22Rv1 (cell line): Measurements from ENCODE around the gene CEP57.

ENCODE experiments used
- ZFX ChIP-seq: fragments of 450-650 bp; IDR thresholded peaks from 2 replicates; pipeline ENCODE4 v1.6.1; 2017; ENCODE audit warnings: antibody characterized with exemption, borderline replicate concordance
- TF ChIP-seq, protein P1 (sequence below): fragments of 450-650 bp; IDR thresholded peaks from 2 replicates; pipeline ENCODE4 v1.5.1; 2017; ENCODE audit warnings: mild to moderate bottlenecking

DNA sequence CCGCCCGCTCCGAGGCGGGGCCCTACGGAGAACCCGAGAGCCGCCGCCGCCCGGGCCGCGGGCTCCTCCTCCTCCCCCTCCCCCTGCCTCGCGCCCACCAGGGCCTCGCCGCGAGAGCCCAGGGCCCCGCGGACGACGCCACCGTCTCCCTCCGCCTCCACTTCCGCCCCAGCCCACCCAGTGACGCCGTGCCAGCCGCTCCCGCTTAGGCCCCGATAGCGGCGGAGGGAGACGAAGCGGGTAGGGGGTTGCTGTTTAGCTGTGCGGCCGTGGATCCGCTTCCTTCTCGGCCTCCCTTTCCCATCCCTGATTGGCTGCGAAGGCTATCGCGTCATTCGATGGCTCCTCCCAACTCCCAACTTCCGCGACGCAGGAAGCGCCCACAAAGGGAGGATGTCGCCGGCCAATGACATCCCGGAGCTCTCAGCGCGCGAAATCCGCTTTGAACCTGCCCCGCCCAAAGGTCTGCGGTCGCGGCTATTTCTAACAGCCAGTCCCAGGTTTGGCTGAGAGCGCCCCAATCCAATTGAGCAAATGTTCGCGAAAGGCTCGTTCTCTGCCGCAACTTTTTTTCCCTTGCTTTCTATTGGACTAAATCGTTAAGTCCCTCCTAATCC lies 684 bp upstream of the CEP57 start, which contains the start of gene FAM76B:
- TF ChIP-seq, protein P1, sequence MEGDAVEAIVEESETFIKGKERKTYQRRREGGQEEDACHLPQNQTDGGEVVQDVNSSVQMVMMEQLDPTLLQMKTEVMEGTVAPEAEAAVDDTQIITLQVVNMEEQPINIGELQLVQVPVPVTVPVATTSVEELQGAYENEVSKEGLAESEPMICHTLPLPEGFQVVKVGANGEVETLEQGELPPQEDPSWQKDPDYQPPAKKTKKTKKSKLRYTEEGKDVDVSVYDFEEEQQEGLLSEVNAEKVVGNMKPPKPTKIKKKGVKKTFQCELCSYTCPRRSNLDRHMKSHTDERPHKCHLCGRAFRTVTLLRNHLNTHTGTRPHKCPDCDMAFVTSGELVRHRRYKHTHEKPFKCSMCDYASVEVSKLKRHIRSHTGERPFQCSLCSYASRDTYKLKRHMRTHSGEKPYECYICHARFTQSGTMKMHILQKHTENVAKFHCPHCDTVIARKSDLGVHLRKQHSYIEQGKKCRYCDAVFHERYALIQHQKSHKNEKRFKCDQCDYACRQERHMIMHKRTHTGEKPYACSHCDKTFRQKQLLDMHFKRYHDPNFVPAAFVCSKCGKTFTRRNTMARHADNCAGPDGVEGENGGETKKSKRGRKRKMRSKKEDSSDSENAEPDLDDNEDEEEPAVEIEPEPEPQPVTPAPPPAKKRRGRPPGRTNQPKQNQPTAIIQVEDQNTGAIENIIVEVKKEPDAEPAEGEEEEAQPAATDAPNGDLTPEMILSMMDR, result no peak
- no peak for TF ChIP-seq ZFX
